Activated T-cell treated with anti-CD3 and anti-CD28 coated beads for 24 hours (primary cell): ENCODE measurements around the gene STK38.
"Not testable (repeated sequence)": the region's sequence is repeated elsewhere in the genome, so short reads cannot be mapped to it uniquely, and the experiment has no call there.

Experiments used
- DNase-seq: peaks from one replicate; pipeline ENCODE4 v3.0.0-alpha.2; 2020; ENCODE audit warnings: low read depth

Gene STK38

DNA sequence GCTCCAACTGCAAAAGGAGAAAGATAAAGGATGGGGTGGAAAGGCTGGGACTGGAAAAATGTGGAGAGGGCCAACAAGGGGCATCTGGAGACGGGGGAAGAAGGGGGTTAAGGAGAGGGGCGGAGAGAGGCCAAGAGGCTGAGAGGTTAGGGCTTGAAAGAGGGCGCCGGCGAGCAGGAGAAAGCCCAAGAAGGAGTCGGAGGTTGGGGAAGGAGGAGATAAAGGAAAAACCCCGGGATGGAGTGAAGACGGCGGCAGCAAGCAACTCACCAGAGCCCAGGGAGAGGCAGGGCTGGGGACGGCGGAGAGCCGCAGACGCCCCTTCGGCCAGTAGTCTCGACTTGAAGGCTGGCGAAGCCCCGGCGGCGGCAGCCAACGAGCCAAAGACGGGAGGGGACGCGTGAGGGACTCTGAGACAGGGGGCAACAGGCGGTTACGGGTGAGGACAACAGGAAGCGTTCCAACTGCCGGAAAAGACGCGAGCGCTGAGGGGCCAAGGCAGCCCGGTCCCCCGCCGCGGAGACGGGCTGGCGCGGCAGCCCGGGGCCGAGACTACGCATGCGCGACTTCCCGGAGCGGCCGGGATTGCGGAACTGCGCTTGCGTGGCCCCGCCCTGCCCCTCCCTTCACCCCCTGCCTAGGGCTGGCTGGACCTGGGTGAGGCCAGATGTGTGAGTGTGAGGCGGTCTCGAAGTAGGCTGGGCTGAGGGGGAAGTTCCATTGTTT, at the start of gene STK38:
TSS of gene STK38 (minus strand) at position 560 of the 726 bp plus-strand sequence. CDS start 7,277 bp downstream, outside the sequence.
- peak; percentile 93 for DNase-seq

GRCh38 chr6:36596356-36596755, 49.1 kb upstream of the STK38 start:
- no peak for DNase-seq

GRCh38 chr6:36594816-36595643, 47.8 kb upstream of the STK38 start:
- DNase-seq = no peak

GRCh38 chr6:36594029-36594815, 46.9 kb upstream of the STK38 start, which contains the start of gene SRSF3:
Gene SRSF3 (plus strand): TSS chr6:36594362. CDS start chr6:36596763, 2,401 bp downstream.
- peak; percentile 93 for DNase-seq

DNA sequence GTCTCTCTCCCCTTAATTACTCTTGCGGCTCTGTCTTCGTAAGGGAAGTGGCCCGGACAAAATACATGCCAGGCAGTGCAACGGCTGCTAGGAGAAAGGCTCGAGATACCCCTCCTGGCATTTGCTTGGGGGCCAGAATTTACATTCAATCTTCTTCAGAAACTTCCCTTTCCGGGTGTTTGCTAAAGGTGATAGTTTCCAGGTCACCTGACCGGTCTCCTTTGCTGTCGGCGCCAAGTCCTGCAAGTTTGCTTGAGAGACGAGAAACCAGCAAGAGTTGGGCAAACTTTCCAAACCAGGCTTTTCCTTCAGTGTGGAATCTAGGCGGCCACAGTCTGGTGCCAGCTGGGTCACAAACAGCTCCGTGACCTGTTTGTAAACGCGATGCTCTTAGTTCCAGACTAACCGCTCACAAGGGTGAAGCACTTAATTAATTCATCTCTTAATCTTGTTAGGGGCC, 46.3 kb upstream of the STK38 start:
- peak; percentile 47 for DNase-seq

GRCh38 chr6:36592221-36592655, 45.0 kb upstream of the STK38 start:
- no peak for DNase-seq

- DNase-seq = no peak
These were observed 43.0 kb upstream of the STK38 start for GRCh38 chr6:36590237-36590636.

- not testable (repeated sequence) for DNase-seq
These were observed 41.7 kb upstream of the STK38 start for GRCh38 chr6:36589025-36589400.

GRCh38 chr6:36586606-36587005, 39.3 kb upstream of the STK38 start:
- no peak for DNase-seq

DNA sequence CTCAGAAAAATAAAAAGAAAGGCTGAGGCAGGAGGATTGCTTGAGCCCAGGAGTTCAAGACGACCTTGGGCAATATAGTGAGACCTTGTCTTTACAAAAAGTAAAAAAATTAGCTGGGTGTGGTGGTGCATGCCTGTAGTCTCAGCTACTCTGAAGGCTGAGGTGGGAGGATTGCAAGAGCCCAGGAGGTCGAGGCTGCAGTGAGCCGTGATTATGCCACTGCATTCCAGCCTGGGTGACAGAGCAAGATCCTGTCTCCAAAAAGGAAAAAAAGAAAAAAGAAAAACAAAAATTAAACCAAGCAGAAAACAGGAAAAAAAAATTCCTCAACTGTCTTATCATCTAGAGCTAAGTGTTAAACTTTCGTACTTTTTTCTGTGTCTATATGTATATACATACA, 34.4 kb upstream of the STK38 start:
- no peak for DNase-seq

DNA sequence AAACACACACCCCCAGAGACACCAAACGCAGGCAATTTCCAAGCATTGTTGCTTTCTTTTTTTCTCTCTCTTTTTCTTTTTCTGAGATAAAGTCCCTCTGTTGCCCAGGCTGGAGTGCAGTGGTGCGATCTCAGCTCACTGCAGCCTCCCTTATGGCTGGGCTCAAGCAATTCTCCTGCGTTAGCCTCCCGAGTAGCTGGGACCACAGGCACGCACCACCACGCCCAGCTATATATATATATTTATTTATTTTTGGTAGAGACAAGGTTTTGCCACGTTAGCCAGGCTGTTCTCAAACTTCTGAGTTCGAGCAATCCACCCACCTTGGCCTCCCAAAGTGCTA, 32.9 kb upstream of the STK38 start:
- no peak for DNase-seq

- no peak for DNase-seq
These were observed 31.2 kb upstream of the STK38 start for GRCh38 chr6:36578431-36578830.

DNA sequence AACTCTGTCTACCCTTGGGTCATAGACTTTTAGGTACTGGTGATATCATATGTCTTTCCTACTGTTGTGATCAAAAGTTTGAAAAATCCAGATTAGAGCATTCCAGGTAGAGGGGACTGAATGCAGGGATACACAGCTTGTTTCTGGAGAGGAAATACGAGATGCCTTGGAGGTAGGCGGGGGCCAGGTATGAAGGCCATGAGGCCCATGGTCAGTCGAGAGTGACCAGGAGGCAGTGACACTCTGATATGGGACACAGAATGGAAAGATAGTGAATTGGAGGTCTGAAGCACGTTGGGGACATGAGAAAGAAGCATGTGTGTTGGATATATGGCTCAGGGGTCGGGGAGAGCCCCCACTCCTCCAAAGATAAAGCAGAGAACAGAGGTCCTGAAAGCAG, 30.8 kb upstream of the STK38 start:
- no peak for DNase-seq

DNA sequence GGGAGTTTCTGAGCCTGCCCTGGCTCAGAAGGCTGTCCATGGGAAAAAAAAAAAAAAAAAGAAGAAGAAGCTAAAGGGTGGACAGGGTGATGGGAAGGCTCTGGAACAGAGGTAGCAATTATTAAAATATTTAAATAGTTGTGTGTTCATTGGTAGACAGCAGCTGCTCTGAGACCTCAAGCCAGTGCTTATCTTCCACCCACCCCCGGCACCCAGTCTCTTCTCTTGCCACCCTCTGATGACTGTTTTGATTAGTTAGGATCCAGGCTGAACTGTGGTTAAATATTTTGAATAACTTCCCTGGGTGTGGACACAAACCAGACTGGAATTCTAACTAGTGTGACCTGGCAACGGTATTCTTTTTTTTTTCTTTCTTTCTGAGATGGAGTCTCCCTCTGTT, 30.0 kb upstream of the STK38 start:
- DNase-seq = no peak

DNA sequence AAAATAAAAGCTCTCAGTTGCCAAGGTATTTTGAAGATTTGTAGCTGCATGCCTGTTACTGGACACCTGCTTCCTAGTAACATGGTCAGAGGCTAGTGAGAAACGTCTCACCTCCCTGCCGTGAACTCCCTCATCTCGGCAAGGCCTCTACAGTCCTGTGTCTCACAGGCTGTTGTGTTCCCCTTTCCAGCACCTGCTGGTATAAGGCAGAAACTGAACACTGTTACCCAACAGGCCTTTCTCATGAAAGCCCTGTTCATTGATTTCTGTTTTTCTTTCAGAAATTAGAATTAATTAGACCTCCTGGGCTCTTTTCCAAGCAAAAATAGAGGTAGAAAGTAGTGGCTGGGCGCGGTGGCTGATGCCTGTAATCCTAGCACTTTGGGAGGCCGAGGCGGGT, 29.3 kb upstream of the STK38 start:
- DNase-seq = no peak

GRCh38 chr6:36574679-36575078, 27.4 kb upstream of the STK38 start:
- no peak for DNase-seq

DNA sequence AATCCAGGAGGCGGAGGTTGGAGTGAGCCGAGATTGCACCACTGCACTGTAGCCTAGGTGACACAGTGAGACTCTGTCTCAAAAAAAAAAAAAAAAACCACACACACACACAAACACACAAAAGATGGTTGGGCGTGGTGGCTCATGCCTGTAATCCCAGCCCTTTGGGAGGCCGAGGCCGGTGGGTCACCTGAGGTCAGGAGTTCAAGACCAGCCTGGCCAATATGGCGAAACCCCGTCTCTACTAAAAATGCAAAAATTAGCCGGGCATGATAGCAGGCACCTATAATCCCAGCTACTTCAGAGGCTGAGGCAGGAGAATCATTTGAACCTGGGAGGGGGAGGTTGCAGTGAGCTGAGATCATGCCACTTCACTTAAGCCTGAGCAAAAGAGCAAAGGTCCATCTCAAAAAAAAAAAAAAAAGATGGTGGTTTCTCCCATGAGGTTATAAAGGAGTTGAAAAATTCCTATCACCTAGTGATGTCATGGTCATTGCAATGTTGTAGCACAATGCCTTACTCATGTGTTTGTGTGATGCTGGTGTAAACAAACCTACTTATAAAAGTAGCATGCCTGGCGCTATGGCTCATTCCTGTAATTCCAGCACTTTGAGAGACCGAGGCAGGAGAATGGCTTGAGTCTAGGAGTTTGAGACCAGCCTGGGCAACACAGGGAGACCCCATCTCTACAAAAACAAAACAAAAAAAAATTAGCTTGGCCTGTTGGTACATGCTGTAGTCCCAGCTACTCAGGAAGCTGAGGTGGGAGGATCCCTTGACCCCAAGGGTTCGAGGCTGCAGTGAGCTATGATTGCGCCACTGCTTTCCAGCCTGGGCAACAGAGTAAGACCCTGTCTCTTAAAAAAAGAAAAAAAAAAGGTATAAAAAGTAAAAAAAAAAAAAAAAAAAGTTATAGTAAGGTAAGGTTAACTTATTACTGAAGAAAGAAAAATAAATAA, 25.4 kb upstream of the STK38 start:
- not testable (repeated sequence) for DNase-seq

GRCh38 chr6:36571122-36572043, 24.1 kb upstream of the STK38 start:
- no peak for DNase-seq

GRCh38 chr6:36570264-36570663, 23.0 kb upstream of the STK38 start:
- DNase-seq = no peak

DNA sequence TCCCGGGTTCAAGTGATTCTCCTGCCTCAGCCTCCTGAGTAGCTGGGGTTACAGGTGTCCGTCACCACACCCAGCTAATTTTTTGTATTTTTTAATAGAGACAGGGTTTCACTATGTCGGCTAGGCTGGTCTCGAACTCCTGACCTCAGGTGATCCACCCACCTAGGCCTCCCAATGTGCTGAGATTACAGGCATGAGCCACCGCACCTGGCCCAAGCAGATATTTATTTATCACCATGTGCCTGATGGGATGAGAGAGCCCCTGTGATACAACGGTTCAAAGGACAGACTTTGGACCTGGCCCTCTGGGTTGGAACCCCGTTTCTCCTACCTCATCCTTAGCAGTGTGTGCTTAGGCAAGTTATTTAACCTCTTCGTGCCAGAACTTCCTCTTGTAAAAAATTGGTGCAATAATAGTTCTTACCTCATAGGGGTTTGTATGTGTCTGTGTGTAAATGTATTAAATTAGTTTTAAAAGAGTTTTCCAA, 19.2 kb upstream of the STK38 start:
- no peak for DNase-seq
